Measurements from ENCODE around the gene GRIP2.
A peak's percentile ranks its signal among the peaks of the same experiment; 100 is the strongest.

Gene GRIP2

GRCh38 chr3:14475621-14476020 is 64.5 kb downstream of the GRIP2 start:
- peaks cover 29% of the 10 kb centered on the region for H3K36me3 ChIP-seq (replicated peaks)
- DNase-seq: peak; percentile 16
- in situ Hi-C loops (cut with HindIII; ENCODE audit: low pct_ligation_motif_present, low sequenced_read_pairs): no loop called here
- H3K27ac ChIP-seq: no peak overlapping the region
- H3K27me3 ChIP-seq (replicated peaks): no peaks in the 10 kb centered on the region
- no peak overlapping the region for H3K4me3 ChIP-seq (ENCODE audit: low read depth, low read length)
- no peak for TF ChIP-seq CTCF (IDR thresholded peaks at IDR 0.05; ENCODE audit: low read depth, low read length, missing control alignments)

GRCh38 chr3:14474363-14475081 is 65.6 kb downstream of the GRIP2 start:
- Histone ChIP-seq H3K27ac (no peak overlapping the region), H3K27me3 (replicated peaks) (no peaks in the 10 kb centered on the region), H3K4me3 (ENCODE audit: low read depth, low read length) (no peak overlapping the region), H3K36me3 (replicated peaks) (peaks cover 21% of the 10 kb centered on the region)
- in situ Hi-C loops (cut with HindIII; ENCODE audit: low pct_ligation_motif_present, low sequenced_read_pairs): loop anchor here (25.0 kb wide), 1 partner anchor 212 kb away; no protein-coding TSS in a partner anchor
- peak; percentile 18 for TF ChIP-seq CTCF (IDR thresholded peaks at IDR 0.05; ENCODE audit: low read depth, low read length, missing control alignments)
- peak; percentile 40 for DNase-seq

DNA sequence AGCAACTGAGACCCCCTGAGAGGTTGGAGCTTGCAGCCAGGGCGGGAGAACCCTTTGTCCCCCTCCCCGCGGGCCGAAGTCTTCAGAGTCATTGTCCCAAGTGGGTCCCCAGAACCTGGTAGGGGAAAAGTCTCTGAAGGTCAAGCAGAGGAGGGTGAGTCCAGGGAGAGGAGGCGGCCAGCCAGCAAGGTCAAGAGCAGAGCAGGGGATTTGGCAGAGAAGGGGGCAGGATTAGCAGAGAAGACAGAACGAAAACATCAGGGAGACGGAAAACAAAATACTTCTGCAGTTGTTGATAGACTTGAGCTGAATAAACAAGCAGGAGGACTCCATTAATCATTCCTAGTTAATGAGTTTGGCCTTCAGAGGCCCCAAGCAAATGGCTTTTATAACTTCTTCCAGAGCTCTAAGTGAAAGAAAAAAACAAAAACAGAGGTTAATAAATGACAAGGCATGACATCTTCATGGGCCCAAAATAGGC is 66.7 kb downstream of the GRIP2 start:
- H3K27ac ChIP-seq: peak overlapping the region; percentile 93
- H3K4me3 ChIP-seq (ENCODE audit: low read depth, low read length): no peak overlapping the region
- no peak for TF ChIP-seq CTCF (IDR thresholded peaks at IDR 0.05; ENCODE audit: low read depth, low read length, missing control alignments)
- H3K36me3 ChIP-seq (replicated peaks): peaks cover 13% of the 10 kb centered on the region
- H3K27me3 ChIP-seq (replicated peaks): no peaks in the 10 kb centered on the region
- in situ Hi-C loops (cut with HindIII; ENCODE audit: low pct_ligation_motif_present, low sequenced_read_pairs): loop anchor here (25.0 kb wide), 1 partner anchor 211 kb away; no protein-coding TSS in a partner anchor
- DNase-seq: no peak

GRCh38 chr3:14472471-14473351 is 67.4 kb downstream of the GRIP2 start:
- DNase-seq: peak; percentile 94
- TF ChIP-seq CTCF (IDR thresholded peaks at IDR 0.05; ENCODE audit: low read depth, low read length, missing control alignments): no peak
- H3K27ac ChIP-seq: peak overlapping the region; percentile 93
- H3K27me3 ChIP-seq (replicated peaks): no peaks in the 10 kb centered on the region
- in situ Hi-C loops (cut with HindIII; ENCODE audit: low pct_ligation_motif_present, low sequenced_read_pairs): loop anchor here (25.0 kb wide), 1 partner anchor 210 kb away; no protein-coding TSS in a partner anchor
- H3K4me3 ChIP-seq (ENCODE audit: low read depth, low read length): no peak overlapping the region
- H3K36me3 ChIP-seq (replicated peaks): peaks cover 11% of the 10 kb centered on the region

DNA sequence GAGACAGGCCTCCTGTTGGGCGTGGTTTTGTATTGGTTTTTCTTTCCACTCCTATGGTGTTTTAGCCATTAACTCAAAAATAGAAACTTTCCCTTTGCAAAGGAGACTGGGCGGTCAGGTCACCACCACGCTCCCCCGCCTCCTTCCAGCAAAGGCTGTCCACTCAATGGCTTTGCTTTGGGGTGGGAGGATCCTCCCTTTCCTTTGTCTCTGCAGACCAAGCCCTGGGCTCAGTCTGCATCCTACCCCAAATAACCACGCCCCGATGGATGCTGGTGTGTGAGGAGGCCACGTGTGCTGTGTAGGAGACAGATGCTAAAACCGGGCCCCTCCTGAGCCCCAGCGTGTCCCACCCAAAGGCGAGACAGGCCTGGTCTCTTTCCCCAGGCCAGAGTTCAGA is 68.5 kb downstream of the GRIP2 start:
- in situ Hi-C loops (cut with HindIII; ENCODE audit: low pct_ligation_motif_present, low sequenced_read_pairs): loop anchor here (25.0 kb wide), 1 partner anchor 209 kb away; no protein-coding TSS in a partner anchor
- DNase-seq: no peak
- Histone ChIP-seq H3K4me3 (ENCODE audit: low read depth, low read length) (no peak overlapping the region), H3K27me3 (replicated peaks) (no peaks in the 10 kb centered on the region), H3K36me3 (replicated peaks) (peaks cover 2% of the 10 kb centered on the region), H3K27ac (peak overlapping the region; percentile 93)
- no peak for TF ChIP-seq CTCF (IDR thresholded peaks at IDR 0.05; ENCODE audit: low read depth, low read length, missing control alignments)
